Neural cell (in vitro differentiated cells): Measurements from ENCODE around the gene ASTN1.

ENCODE experiments used
- EZH2 ChIP-seq: fragments of 200-600, 300-800 bp; shearing (Covaris generic), sonication (generic); IDR thresholded peaks from 2 replicates; pipeline ENCODE4 v1.6.1; 2014; ENCODE audit warnings: antibody characterized with exemption, low read length, borderline replicate concordance, mild to moderate bottlenecking; ENCODE audit not compliant: insufficient read depth, poor library complexity, severe bottlenecking
- MXI1 ChIP-seq: fragments of 450-650 bp; conservative IDR thresholded peaks from 2 replicates; pipeline ENCODE4 v1.6.1; 2014; ENCODE audit warnings: antibody characterized with exemption, mild to moderate bottlenecking; ENCODE audit not compliant: poor library complexity, severe bottlenecking
- POLR2AphosphoS5 ChIP-seq: IDR thresholded peaks from 2 replicates; pipeline ENCODE4 v1.6.1; 2012
- TF ChIP-seq, protein P1 (sequence below): fragments of 450-650 bp; IDR thresholded peaks from 2 replicates; pipeline ENCODE4 v1.5.1; 2014; ENCODE audit warnings: antibody characterized with exemption, mild to moderate bottlenecking, moderate library complexity; ENCODE audit not compliant: poor library complexity, severe bottlenecking

DNA sequence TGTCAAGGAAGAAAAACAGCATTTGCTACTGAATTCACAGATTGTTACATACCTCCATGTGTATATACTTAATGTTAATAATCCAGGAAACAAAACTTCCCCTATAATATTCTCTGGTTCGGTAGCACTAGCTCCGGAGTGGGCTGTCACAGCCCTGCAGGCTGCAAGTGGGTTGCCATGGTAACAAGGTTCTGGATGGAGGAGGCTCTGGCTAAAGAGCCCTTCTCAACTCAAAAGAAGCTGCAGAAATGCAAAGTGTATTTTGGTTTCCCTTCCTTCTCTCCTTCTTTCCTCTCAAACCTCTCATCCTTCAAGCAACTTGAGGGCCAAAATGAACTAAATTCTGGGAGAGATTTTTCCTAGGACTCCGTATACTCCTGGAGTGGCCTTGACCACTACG lies 45.2 kb downstream of the ASTN1 start:
- TF ChIP-seq MXI1 (no peak), POLR2AphosphoS5 (no peak), EZH2 (no peak)
- TF ChIP-seq, protein P1, sequence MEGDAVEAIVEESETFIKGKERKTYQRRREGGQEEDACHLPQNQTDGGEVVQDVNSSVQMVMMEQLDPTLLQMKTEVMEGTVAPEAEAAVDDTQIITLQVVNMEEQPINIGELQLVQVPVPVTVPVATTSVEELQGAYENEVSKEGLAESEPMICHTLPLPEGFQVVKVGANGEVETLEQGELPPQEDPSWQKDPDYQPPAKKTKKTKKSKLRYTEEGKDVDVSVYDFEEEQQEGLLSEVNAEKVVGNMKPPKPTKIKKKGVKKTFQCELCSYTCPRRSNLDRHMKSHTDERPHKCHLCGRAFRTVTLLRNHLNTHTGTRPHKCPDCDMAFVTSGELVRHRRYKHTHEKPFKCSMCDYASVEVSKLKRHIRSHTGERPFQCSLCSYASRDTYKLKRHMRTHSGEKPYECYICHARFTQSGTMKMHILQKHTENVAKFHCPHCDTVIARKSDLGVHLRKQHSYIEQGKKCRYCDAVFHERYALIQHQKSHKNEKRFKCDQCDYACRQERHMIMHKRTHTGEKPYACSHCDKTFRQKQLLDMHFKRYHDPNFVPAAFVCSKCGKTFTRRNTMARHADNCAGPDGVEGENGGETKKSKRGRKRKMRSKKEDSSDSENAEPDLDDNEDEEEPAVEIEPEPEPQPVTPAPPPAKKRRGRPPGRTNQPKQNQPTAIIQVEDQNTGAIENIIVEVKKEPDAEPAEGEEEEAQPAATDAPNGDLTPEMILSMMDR = no peak
